Neural cell (in vitro differentiated cells): Measurements from ENCODE around the gene TMED7. TPM values are rescaled to one million over a fixed set of nuclear protein-coding genes. Genes with fewer than 3 reads are reported as not detected.

ENCODE experiments used
- H2AFZ ChIP-seq: fragments of 200-600, 300-800 bp; sonication (generic), shearing (Covaris generic); 2 replicates; pipeline ENCODE4 v1.6.0; 2014; ENCODE audit warnings: low read depth, mild to moderate bottlenecking, antibody characterized with exemption, low read length, moderate library complexity
- H3F3A ChIP-seq: fragments of 200-600 bp; shearing (Covaris generic); 2 replicates; pipeline ENCODE4 v1.6.1; 2016; ENCODE audit warnings: mild to moderate bottlenecking, moderate library complexity, mixed read lengths, antibody characterized with exemption, low read length; ENCODE audit not compliant: insufficient read depth, poor library complexity, severe bottlenecking
- H3K27ac ChIP-seq: fragments of 200-600, 300-800 bp; sonication (generic), shearing (Covaris generic); 2 replicates; pipeline ENCODE4 v1.5.1; 2014; ENCODE audit warnings: mild to moderate bottlenecking, low read length, moderate library complexity
- H3K27me3 ChIP-seq: fragments of 300-800, 200-600 bp; sonication (generic), shearing (Covaris generic); 2 replicates; pipeline ENCODE4 v1.6.0; 2014; ENCODE audit warnings: mild to moderate bottlenecking, low read depth, low read length, moderate library complexity; ENCODE audit not compliant: insufficient read depth
- H3K36me3 ChIP-seq: fragments of 300-800, 200-600 bp; sonication (generic), shearing (Covaris generic); 2 replicates; pipeline ENCODE4 v1.5.1; 2014; ENCODE audit warnings: mild to moderate bottlenecking, antibody characterized with exemption, low read length, moderate library complexity; ENCODE audit not compliant: insufficient read depth
- H3K4me2 ChIP-seq: fragments of 300-800, 200-600 bp; sonication (generic), shearing (Covaris generic); 2 replicates; pipeline ENCODE4 v1.6.0; 2014; ENCODE audit warnings: mild to moderate bottlenecking, low read length
- H3K4me3 ChIP-seq: fragments of 300-800, 200-600 bp; sonication (generic), shearing (Covaris generic); 2 replicates; pipeline ENCODE4 v1.5.1; 2014; ENCODE audit warnings: mild to moderate bottlenecking, low read length, moderate library complexity
- H3K79me2 ChIP-seq: fragments of 200-600 bp; shearing (Covaris generic); replicated peaks from 2 replicates; pipeline ENCODE4 v1.6.0; 2014; ENCODE audit warnings: mild to moderate bottlenecking, low read length, moderate library complexity; ENCODE audit not compliant: insufficient read depth
- H3K9ac ChIP-seq: fragments of 300-800, 200-600 bp; sonication (generic), shearing (Covaris generic); 2 replicates; pipeline ENCODE4 v1.6.1; 2016; ENCODE audit warnings: mild to moderate bottlenecking, low read length, mixed read lengths
- H3K9me2 ChIP-seq: fragments of 200-600 bp; shearing (Covaris generic); 2 replicates; pipeline ENCODE4 v1.6.1; 2016; ENCODE audit warnings: mild to moderate bottlenecking, low read length, mixed read lengths; ENCODE audit not compliant: insufficient read depth
- H3K9me3 ChIP-seq: fragments of 200-600, 300-800 bp; sonication (generic), shearing (Covaris generic); 2 replicates; pipeline ENCODE4 v1.6.1; 2016; ENCODE audit warnings: mild to moderate bottlenecking, mixed run types, low read length, moderate library complexity, mixed read lengths
- H4K20me1 ChIP-seq: fragments of 200-600 bp; shearing (Covaris generic); 2 replicates; pipeline ENCODE4 v1.6.1; 2016; ENCODE audit warnings: mild to moderate bottlenecking, mixed run types; ENCODE audit not compliant: insufficient read depth
- CTCF ChIP-seq: fragments of 450-650 bp; IDR thresholded peaks from 2 replicates; pipeline ENCODE4 v1.5.1; 2014; ENCODE audit warnings: antibody characterized with exemption, mild to moderate bottlenecking, moderate library complexity; ENCODE audit not compliant: poor library complexity, severe bottlenecking
- EP300 ChIP-seq: fragments of 450-650 bp; conservative IDR thresholded peaks from 2 replicates; pipeline ENCODE4 v1.6.1; 2014; ENCODE audit warnings: antibody characterized with exemption, mild to moderate bottlenecking, moderate library complexity; ENCODE audit not compliant: poor library complexity, severe bottlenecking
- EZH2 ChIP-seq: fragments of 200-600, 300-800 bp; shearing (Covaris generic), sonication (generic); IDR thresholded peaks from 2 replicates; pipeline ENCODE4 v1.6.1; 2014; ENCODE audit warnings: antibody characterized with exemption, low read length, borderline replicate concordance, mild to moderate bottlenecking; ENCODE audit not compliant: insufficient read depth, poor library complexity, severe bottlenecking
- MXI1 ChIP-seq: fragments of 450-650 bp; conservative IDR thresholded peaks from 2 replicates; pipeline ENCODE4 v1.6.1; 2014; ENCODE audit warnings: antibody characterized with exemption, mild to moderate bottlenecking; ENCODE audit not compliant: poor library complexity, severe bottlenecking
- POLR2AphosphoS5 ChIP-seq: IDR thresholded peaks from 2 replicates; pipeline ENCODE4 v1.6.1; 2012
- RAD21 ChIP-seq: fragments of 450-650 bp; conservative IDR thresholded peaks from 2 replicates; pipeline ENCODE4 v1.6.1; 2014; ENCODE audit warnings: antibody characterized with exemption, mild to moderate bottlenecking, moderate library complexity
- REST ChIP-seq: IDR thresholded peaks from 2 replicates; pipeline ENCODE4 v1.6.1; 2012; ENCODE audit warnings: borderline replicate concordance
- SMC3 ChIP-seq: fragments of 450-650 bp; conservative IDR thresholded peaks from 2 replicates; pipeline ENCODE4 v1.6.1; 2014; ENCODE audit warnings: antibody characterized with exemption, mild to moderate bottlenecking, moderate library complexity; ENCODE audit not compliant: poor library complexity
- TAF1 ChIP-seq: IDR thresholded peaks from 2 replicates; pipeline ENCODE4 v1.6.1; 2012; ENCODE audit warnings: low read depth
- polyA plus RNA-seq: library from polyadenylated mRNA; depleted of rRNA; stranded (reverse); fragments of >200 nt; gene quantifications from 2 replicates; pipeline ENCODE4 v1.2.3, GENCODE V29; 2014

TMED7 gene
- polyA plus RNA-seq, 1 donor from 2014 or later, result 74.3 TPM

GRCh38 chr5:115629903-115630302, 4.1 kb upstream of the TMED7 start:
- H3K9me2 ChIP-seq, result no peaks in the 10 kb centered on the region
- H3F3A ChIP-seq, result no peaks in the 10 kb centered on the region
- H3K4me2 ChIP-seq, result no peak overlapping the region
- no peaks in the 10 kb centered on the region for H4K20me1 ChIP-seq
- H3K4me3 ChIP-seq, result no peak overlapping the region
- H3K9ac ChIP-seq, result no peak overlapping the region
- peaks cover 6% of the 10 kb centered on the region for H3K79me2 ChIP-seq
- H3K36me3 ChIP-seq, result no peaks in the 10 kb centered on the region
- no peak overlapping the region for H2AFZ ChIP-seq
- no peaks in the 10 kb centered on the region for H3K27me3 ChIP-seq
- no peaks in the 10 kb centered on the region for H3K9me3 ChIP-seq
- no peak overlapping the region for H3K27ac ChIP-seq
- TF ChIP-seq RAD21, result no peak
- no peak for TF ChIP-seq MXI1
- TF ChIP-seq REST, result no peak
- TF ChIP-seq CTCF, result no peak
- no peak for TF ChIP-seq POLR2AphosphoS5
- TF ChIP-seq EZH2, result no peak
- no peak for TF ChIP-seq EP300
- TF ChIP-seq TAF1, result no peak
- TF ChIP-seq SMC3, result no peak

- no peaks in the 10 kb centered on the region for H4K20me1 ChIP-seq
Observed at GRCh38 chr5:115627295-115627865, 1.5 kb upstream of the TMED7 start.

More at GRCh38 chr5:115627295-115627865, 1.5 kb upstream of the TMED7 start:
- TF ChIP-seq REST, result no peak
- no peak for TF ChIP-seq SMC3
- TF ChIP-seq EZH2, result no peak
- no peak for TF ChIP-seq POLR2AphosphoS5
- TF ChIP-seq CTCF, result no peak
- TF ChIP-seq EP300, result no peak
- TF ChIP-seq RAD21, result no peak
- Histone ChIP-seq H2AFZ (no peak overlapping the region), H3K9ac (no peak overlapping the region), H3K9me3 (no peaks in the 10 kb centered on the region), H3F3A (no peaks in the 10 kb centered on the region), H3K27me3 (no peaks in the 10 kb centered on the region), H3K79me2 (peaks cover 31% of the 10 kb centered on the region), H3K4me3 (no peak overlapping the region), H3K36me3 (no peaks in the 10 kb centered on the region), H3K9me2 (no peaks in the 10 kb centered on the region), H3K4me2 (no peak overlapping the region), H3K27ac (no peak overlapping the region)
